Activated CD4-positive, alpha-beta T cell treated with anti-CD3 and anti-CD28 coated beads for 1 hour (primary cell): Measurements from ENCODE around the gene STK39.

ENCODE experiments used
- DNase-seq: peaks from one replicate; pipeline ENCODE4 v3.0.0-alpha.2; 2020

Gene STK39

GRCh38 chr2:168207851-168208250 lies 39.5 kb downstream of the STK39 start:
- no peak for DNase-seq

DNA sequence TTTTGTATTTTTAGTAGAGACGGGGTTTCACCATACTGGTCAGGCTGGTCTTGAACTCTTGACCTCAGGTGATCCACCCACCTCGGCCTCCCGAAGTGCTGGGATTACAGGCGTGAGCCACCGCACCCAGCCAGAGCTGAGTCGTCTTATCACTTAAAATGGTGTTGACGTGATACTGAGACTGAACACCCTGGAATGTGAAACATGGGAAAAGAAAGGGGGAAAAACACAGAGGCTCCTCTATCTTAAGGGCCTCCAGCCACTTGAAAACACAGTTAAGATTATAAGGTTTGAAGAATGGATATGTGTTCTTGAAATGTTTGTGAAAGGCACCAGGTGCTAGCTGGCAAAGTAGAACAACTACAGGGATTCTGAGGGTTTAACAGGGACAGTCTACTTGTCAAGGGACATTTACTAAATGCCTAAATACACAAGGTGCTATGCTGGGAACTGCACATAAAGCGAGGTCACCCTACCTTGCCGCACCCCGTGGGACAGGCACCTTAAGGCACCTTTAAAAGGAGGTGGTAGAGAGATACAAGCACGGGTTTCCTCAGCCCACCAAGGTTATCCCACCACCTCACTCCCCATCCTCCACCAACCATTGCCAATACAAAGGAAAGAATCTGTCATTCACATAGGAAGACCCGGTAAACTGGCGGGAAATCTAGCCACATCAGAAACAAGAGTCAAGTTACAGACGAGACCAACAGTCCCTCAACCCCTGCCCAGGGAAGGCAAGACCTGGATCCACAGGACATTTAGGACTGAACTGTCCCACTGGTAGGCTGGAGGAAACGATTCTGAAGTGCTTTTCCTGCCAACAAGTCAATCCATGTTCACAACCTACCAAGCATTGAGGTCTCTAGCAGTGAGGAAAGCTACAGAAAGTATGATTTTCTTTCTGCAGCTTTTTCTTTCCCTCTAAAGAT lies 43.4 kb downstream of the STK39 start:
- no peak for DNase-seq

DNA sequence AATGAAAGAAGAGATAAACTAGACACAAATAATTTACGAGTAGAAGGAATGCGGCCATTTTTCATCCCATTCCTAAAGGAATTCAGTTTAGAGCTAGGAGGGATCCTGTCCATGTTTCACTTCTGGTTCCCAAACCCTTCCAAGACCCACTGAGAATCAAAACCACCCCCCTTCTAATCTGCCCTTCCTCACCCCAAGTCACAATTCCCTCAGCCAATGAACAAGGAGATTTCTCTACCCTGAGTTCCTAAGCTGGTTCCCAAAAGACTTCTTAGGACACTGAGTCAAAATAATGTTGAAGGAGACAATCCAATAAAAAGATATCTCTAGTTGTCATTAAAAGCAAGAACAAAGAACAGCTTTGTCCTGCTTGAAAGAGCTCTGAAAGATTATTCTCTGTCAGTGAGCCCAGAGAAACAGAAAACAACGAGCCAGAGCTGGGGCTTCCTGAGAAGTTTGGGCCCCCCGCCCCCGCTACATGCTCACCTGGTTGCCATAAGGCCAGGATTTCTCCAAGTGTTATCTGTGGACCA lies 45.7 kb downstream of the STK39 start:
- no peak for DNase-seq

- DNase-seq = no peak
Observed at GRCh38 chr2:168200930-168201583, 46.3 kb downstream of the STK39 start.

- no peak for DNase-seq
Observed at GRCh38 chr2:168198476-168199207, 48.8 kb downstream of the STK39 start.

GRCh38 chr2:168196764-168197180 lies 50.6 kb downstream of the STK39 start:
- DNase-seq = no peak

GRCh38 chr2:168194784-168195522 lies 52.4 kb downstream of the STK39 start:
- no peak for DNase-seq

DNA sequence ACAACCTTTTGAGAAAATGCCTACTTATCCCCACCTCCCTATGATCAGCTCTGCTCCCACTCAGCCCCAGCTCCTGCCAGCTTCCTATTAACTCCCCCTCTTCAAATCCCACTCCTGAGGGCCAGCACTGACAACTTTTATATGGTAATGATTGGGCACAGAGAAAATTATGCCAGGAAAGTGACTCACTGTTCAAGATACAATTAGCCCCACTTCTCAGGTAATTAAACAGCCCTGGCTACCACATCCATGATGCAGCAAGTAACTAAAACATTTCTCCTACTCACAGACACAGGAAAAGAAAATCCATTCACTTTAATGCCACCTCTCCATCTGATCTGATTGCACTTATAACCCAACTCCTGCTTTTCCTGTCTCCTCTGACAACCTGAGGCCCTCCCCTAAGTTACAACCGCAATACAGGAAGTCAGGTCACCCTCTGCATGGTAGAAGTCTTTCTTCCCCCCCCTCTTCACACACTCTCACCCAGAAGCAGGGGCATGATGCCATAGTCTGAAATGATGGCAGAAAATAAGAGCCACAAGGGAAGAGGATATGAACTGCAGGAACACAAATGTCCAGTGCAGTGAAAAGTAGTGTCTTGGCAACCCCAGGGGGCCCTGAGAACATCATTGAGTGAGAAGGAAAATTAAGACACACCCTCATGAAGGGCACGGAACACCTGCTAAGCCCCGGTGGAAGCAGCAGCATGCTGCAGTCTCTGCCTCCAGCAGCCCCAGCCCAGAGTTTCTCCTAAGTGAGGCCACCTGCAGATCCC lies 54.4 kb downstream of the STK39 start:
- DNase-seq = no peak

DNA sequence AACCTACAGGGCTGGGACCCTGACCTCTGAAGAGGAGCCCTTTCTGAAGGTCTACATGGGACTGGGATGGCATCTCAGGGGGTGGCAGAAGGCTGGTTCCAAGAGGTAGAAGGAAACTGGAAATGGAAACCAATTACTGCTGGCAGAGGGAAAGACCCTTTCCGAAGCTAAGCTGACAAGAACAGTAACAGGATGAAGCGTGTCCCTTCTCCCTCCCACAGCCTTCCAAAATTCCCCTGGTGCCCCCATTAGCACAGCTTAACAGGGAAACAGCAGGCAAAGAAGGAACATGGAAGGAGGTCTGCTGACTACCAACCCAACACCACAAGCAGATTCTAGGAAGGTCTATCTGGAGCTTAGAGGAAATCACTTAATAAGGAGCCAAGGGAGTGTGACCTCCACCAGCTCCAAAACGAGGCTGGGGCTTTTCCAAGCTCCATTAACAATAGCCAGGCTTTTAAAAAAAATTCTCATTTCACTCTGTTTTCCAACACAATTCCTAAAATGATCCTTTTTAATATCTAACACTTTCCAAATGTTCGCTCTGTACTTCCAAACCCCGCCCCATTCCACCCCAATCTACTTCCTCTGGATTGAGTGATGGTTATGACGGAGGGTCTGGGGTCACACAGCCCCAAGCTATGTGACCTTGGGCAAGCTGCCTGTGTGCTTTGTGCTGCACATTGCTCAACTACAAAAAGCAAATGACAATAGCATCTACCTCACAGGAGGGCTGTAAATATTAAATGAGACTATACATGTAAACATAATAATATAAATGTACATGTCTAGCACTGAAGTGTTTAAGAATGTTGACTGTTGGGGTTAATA lies 55.2 kb downstream of the STK39 start:
- no peak for DNase-seq

GRCh38 chr2:168190590-168191336 lies 56.6 kb downstream of the STK39 start:
- no peak for DNase-seq

- no peak for DNase-seq
Observed at GRCh38 chr2:168189835-168190569, 57.4 kb downstream of the STK39 start.

DNA sequence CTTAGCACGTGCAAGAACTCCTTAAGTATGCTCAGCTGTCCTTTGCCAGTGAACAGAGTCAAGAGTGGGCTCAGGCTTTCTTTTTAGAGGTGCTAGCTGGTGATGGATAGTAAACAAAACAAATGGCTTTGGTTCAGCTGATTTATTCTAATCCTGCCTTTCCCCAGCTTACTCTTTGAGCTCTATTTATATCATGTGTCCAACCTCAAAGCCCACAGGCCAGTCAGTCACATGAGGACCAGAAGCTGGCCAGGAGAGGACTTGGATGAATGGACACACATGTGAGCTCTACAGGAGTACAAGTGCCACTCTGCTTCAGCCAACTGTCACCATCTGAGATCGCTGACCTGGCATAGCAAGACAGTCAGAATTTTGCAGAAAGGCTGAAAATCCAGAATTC lies 59.4 kb downstream of the STK39 start:
- DNase-seq = no peak

DNA sequence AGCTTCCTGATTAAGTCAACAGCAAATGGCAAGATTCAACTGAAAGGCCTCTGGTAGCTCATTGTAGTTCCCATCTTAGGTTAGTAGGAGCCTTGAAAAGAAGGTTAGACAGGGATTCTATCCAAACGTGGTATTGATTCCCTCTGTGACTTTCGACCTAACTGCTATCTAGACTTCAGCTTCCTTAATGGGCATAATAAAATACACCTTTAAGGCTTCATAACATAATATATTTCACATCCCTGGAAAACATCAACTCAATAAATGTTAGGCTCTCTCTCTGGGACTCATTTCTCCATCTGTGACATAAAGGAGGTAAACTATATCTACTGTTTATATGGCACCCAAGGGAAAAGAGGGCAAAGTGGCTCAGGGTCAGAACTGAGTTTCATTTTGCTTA lies 60.9 kb downstream of the STK39 start:
- no peak for DNase-seq

GRCh38 chr2:168185583-168186274 lies 61.7 kb downstream of the STK39 start:
- no peak for DNase-seq

GRCh38 chr2:168184681-168185513 lies 62.5 kb downstream of the STK39 start:
- DNase-seq = no peak

DNA sequence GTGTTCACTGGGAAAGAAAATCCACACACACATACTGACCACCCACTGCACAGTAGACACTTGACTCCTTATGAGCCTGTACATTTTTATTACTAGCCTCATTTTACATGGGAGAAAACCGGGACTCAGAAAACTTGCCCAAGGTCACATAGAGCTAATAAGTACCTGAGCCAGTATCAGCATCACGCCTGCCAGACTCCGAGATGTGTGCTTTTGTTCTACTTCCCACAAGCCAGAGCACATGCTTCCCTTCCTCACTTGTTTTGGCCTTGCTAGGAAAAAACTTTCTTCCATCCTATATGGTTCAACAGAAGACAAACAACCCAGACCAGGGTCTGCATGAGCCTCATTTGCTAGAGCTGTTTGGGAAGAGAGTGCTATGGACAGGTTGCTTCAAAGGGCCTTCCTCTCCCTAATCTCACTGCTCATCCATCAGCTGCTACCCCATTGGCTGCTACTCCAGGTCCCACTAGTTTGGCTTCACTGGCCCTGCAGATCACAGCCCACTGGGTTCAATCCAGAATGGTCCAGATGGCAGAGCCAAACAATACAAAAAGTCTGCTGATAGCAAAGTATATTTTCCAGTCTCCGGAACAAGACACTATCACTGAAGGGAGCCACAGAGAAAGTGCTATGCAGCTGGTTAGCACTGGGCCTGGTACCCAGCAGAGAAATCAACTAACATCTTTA lies 63.9 kb downstream of the STK39 start:
- no peak for DNase-seq
